DMS79 (cell line): ENCODE results near the gene EIF3I.

Experiments
- DNase-seq: peaks from one replicate; lab custom pipeline; 2025; lab: John Stamatoyannopoulos, UW

Gene EIF3I

GRCh38 chr1:32198237-32199042 is 23.8 kb upstream of the EIF3I start:
- DNase-seq, result no peak

GRCh38 chr1:32199043-32199716 is 23.0 kb upstream of the EIF3I start:
- DNase-seq, result no peak

GRCh38 chr1:32199717-32200072 is 22.5 kb upstream of the EIF3I start:
- DNase-seq, result peak; percentile 62

- peak; percentile 65 for DNase-seq
Measured at GRCh38 chr1:32200226-32201010, 21.8 kb upstream of the EIF3I start, which contains the start of gene CCDC28B. Gene CCDC28B, plus strand, starts transcription at chr1:32200595. Its CDS starts 1,341 bp downstream, at chr1:32201936.

GRCh38 chr1:32201011-32201855 is 21.0 kb upstream of the EIF3I start:
- peak; percentile 13 for DNase-seq

- DNase-seq, result no peak
Measured at GRCh38 chr1:32204943-32205361, 17.3 kb upstream of the EIF3I start.

- peak; percentile 94 for DNase-seq
Measured at GRCh38 chr1:32205401-32206370, 16.5 kb upstream of the EIF3I start, which contains the start of gene IQCC. Gene IQCC, plus strand, starts transcription at chr1:32205671. Its CDS starts 11 bp downstream, at chr1:32205682.

GRCh38 chr1:32208469-32208868 is 13.7 kb upstream of the EIF3I start:
- DNase-seq, result no peak

- peak; percentile 96 for DNase-seq
Measured at GRCh38 chr1:32208891-32209328, 13.3 kb upstream of the EIF3I start, which contains the start of gene DCDC2B. Gene DCDC2B, plus strand, starts transcription at chr1:32209089. Its CDS starts 5 bp downstream, at chr1:32209094.

GRCh38 chr1:32215629-32216480 is 6.4 kb upstream of the EIF3I start:
- peak; percentile 43 for DNase-seq

- no peak for DNase-seq
Measured at GRCh38 chr1:32216566-32216965, 5.6 kb upstream of the EIF3I start.

- DNase-seq, result no peak
Measured at GRCh38 chr1:32219022-32219421, 3.2 kb upstream of the EIF3I start.

GRCh38 chr1:32220746-32221580 is 1.2 kb upstream of the EIF3I start:
- DNase-seq, result peak; percentile 97

- DNase-seq, result no peak
Measured at GRCh38 chr1:32221581-32221979, 627 bp upstream of the EIF3I start.

- no peak for DNase-seq
Measured at GRCh38 chr1:32223683-32224082, 1.5 kb downstream of the EIF3I start.

- no peak for DNase-seq
Measured at GRCh38 chr1:32224285-32224684, 2.1 kb downstream of the EIF3I start.

GRCh38 chr1:32228771-32229170 is 6.6 kb downstream of the EIF3I start:
- no peak for DNase-seq

- no peak for DNase-seq
Measured at GRCh38 chr1:32231843-32232432, 9.7 kb downstream of the EIF3I start.
